Peyer's patch (tissue), 4 donors: ENCODE measurements around the gene MAD1L1. TPM values are rescaled to one million over a fixed set of nuclear protein-coding genes. Genes with fewer than 3 reads are reported as not detected.

Experiments used
- DNase-seq, 3 donors: peaks; one replicate each; pipeline ENCODE4 v3.0.0-alpha.2; 2017 to 2019
- H3K27ac ChIP-seq, 4 donors: fragments of 200-600 bp; sonication (generic); one replicate each; pipeline ENCODE4 v1.5.1; 2016 to 2019
- H3K27me3 ChIP-seq, 2 donors: fragments of 200-600 bp; sonication (generic); one replicate each; pipeline ENCODE4 v1.5.1; 2019
- H3K36me3 ChIP-seq, 3 donors: fragments of 200-600 bp; sonication (generic); one replicate each; pipeline ENCODE4 v1.5.1; 2016 to 2019
- H3K4me1 ChIP-seq, 4 donors: fragments of 200-600 bp; sonication (generic); one replicate each; pipeline ENCODE4 v1.5.1; 2016 to 2019
- H3K4me3 ChIP-seq, 4 donors: fragments of 200-600 bp; sonication (generic); 1 replicate in 3 of 4; 2 replicates in 1 of 4; pipeline ENCODE4 v1.5.1; 2016 to 2019; ENCODE audit warnings: mild to moderate bottlenecking in 1 of 4
- H3K9me3 ChIP-seq, 4 donors: fragments of 200-600 bp; sonication (generic); one replicate each; pipeline ENCODE4 v1.5.1; 2016 to 2019; ENCODE audit warnings: mild to moderate bottlenecking in 1 of 4
- POLR2A ChIP-seq, 2 donors: fragments of 450-650 bp; IDR thresholded peaks; one replicate each; pipeline ENCODE4 v1.5.1; 2017; ENCODE audit warnings: antibody characterized with exemption in 2 of 2, mild to moderate bottlenecking in 2 of 2, moderate library complexity in 2 of 2
- total RNA-seq, 4 donors: library from RNA; depleted of rRNA; stranded (reverse); fragments of >200 nt; gene quantifications; one replicate each; pipeline ENCODE4 v1.1.0, GENCODE V29; 2016
- TF ChIP-seq, protein P1 (sequence below), 6 experiments: fragments of 450-650 bp in 4 of 6; fragments of 200-600 bp in 2 of 6; sonication (generic) in 1 of 6; IDR thresholded peaks; one replicate each; pipeline ENCODE4 v1.5.1; 2017 to 2019; ENCODE audit warnings: antibody characterized with exemption in 6 of 6, mild to moderate bottlenecking in 3 of 6, moderate library complexity in 1 of 6

MAD1L1 gene
- total RNA-seq, 4 donors from 2014 or later, result 43.9 to 417 (median 59.1) TPM

DNA sequence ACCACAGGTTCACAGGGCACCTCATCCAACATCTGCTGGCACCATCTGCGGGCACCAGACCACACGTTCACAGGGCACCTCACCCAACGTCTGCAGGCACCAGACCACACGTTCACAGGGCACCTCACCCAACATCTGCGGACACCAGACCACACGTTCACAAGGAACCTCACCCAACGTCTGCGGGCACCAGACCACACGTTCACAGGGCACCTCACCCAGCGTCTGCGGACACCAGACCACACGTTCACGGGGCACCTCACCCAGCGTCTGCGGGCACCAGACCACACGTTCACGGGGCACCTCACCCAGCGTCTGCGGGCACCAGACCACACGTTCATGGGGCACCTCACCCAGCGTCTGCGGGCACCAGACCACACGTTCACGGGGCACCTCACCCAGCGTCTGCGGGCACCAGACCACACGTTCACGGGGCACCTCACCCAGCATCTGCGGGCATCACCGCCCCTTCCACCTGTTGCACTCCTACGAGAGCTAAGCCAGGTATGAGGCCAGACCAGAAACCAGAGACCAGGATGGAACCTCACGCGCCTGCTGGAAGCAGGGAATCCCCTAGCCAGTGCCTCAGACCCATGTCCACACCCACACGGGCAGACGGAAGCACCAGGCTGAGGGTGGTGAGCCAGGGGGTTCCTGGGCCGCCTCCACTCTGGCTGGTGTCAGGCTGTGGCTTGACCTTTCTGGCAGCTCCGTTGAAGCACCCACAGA lies 182.8 kb downstream of the MAD1L1 start:
- DNase-seq, result no peak
- H3K4me3 ChIP-seq, result no peak overlapping the region
- TF ChIP-seq, protein P1, sequence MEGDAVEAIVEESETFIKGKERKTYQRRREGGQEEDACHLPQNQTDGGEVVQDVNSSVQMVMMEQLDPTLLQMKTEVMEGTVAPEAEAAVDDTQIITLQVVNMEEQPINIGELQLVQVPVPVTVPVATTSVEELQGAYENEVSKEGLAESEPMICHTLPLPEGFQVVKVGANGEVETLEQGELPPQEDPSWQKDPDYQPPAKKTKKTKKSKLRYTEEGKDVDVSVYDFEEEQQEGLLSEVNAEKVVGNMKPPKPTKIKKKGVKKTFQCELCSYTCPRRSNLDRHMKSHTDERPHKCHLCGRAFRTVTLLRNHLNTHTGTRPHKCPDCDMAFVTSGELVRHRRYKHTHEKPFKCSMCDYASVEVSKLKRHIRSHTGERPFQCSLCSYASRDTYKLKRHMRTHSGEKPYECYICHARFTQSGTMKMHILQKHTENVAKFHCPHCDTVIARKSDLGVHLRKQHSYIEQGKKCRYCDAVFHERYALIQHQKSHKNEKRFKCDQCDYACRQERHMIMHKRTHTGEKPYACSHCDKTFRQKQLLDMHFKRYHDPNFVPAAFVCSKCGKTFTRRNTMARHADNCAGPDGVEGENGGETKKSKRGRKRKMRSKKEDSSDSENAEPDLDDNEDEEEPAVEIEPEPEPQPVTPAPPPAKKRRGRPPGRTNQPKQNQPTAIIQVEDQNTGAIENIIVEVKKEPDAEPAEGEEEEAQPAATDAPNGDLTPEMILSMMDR (IDR thresholded peaks at IDR 0.05), result no peak
- TF ChIP-seq POLR2A (IDR thresholded peaks at IDR 0.05), result no peak

DNA sequence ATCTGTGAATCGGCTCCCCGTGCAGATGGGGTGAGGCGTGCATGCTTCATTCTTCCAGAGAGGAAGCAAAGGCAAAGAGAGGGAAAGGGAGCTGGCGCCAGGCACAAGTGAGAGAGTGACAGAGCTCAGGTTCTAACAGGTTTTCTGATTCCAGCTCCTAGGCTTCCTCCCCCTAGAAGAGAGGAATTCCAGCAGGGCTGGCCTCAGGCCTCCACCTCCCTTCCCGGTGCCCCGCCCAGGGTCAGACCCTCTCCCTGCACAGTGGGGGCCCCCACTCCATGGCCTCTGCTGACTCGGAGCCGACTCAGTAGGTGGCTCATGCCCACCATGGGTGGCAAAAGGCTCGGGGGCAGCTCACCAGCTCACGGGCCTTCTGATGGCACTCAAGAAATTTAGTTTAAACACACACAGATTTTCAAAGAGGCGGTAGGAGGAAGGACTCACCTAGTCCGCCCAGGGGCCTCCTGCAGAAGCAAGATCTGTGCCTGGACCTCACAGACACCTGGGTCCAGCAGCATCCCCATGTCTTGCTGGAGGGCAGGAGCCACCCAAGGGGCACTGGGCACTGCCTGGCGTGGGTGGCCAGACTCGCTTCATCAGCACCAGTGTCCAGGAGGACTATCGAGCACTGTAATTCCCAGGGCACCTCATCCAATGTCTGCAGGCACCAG lies 183.5 kb downstream of the MAD1L1 start:
- Histone ChIP-seq H3K27me3 (no peaks in the 10 kb centered on the region), H3K27ac (no peak overlapping the region), H3K36me3 (no peaks in the 10 kb centered on the region), H3K9me3 (no peaks in the 10 kb centered on the region), H3K4me1 (no peaks in the 10 kb centered on the region), H3K4me3 (no peak overlapping the region)
- no peak for TF ChIP-seq POLR2A (IDR thresholded peaks at IDR 0.05)
- TF ChIP-seq, protein P1 (IDR thresholded peaks at IDR 0.05), result no peak
- DNase-seq, result no peak

More for the DNA sequence above, 182.8 kb downstream of the MAD1L1 start:
- H3K36me3 ChIP-seq, result no peaks in the 10 kb centered on the region
- no peaks in the 10 kb centered on the region for H3K9me3 ChIP-seq
- H3K4me1 ChIP-seq, result no peaks in the 10 kb centered on the region
- H3K27me3 ChIP-seq, result no peaks in the 10 kb centered on the region
- no peak overlapping the region for H3K27ac ChIP-seq

DNA sequence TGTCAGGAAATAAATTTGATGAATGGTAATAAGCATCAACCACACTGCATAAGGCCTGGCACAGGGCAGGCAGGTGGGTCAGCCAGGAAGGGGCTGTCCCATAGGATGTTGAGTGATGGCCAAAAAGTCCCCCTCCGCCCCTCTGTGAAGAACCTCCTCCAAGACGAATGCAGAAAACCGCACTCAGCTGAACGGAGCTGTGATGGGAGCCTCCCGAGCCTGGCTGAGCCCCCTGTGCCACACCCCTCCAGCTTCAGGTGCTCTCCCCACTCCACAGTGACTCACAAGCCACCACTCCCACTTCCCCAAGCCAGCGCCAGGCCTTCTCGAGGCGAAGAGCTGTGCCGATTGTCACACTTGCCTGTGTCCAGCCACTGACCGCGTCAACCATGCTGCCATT lies 184.2 kb downstream of the MAD1L1 start:
- no peak for TF ChIP-seq POLR2A (IDR thresholded peaks at IDR 0.05)
- TF ChIP-seq, protein P1 (IDR thresholded peaks at IDR 0.05), result no peak
- DNase-seq, result no peak
- no peaks in the 10 kb centered on the region for H3K27me3 ChIP-seq
- H3K4me3 ChIP-seq, result no peak overlapping the region
- H3K36me3 ChIP-seq, result no peaks in the 10 kb centered on the region
- H3K9me3 ChIP-seq, result no peaks in the 10 kb centered on the region
- no peak overlapping the region for H3K27ac ChIP-seq
- H3K4me1 ChIP-seq, result no peaks in the 10 kb centered on the region

DNA sequence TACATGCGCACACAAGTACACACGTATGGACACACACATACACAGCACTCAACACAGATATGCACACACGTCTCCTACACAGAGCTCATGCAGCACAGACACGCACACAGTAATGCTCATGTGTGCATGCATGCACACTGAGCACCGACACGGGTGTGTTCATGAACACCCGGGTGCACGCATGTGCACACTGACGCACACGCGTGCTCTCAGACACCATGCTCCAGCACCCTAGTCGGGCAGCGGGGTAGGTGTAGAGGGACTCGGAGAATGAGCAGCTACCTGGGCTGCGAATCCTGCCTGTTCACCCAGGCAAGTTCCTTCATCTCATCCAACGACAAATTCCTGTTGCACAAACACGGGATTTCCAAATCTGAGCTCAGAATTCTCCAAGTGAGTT lies 184.7 kb downstream of the MAD1L1 start:
- no peaks in the 10 kb centered on the region for H3K4me1 ChIP-seq
- H3K9me3 ChIP-seq, result no peaks in the 10 kb centered on the region
- no peak for TF ChIP-seq POLR2A (IDR thresholded peaks at IDR 0.05)
- TF ChIP-seq, protein P1 (IDR thresholded peaks at IDR 0.05), result no peak
- H3K27ac ChIP-seq, result no peak overlapping the region
- no peak overlapping the region for H3K4me3 ChIP-seq
- no peak for DNase-seq
- no peaks in the 10 kb centered on the region for H3K36me3 ChIP-seq
- H3K27me3 ChIP-seq, result no peaks in the 10 kb centered on the region

DNA sequence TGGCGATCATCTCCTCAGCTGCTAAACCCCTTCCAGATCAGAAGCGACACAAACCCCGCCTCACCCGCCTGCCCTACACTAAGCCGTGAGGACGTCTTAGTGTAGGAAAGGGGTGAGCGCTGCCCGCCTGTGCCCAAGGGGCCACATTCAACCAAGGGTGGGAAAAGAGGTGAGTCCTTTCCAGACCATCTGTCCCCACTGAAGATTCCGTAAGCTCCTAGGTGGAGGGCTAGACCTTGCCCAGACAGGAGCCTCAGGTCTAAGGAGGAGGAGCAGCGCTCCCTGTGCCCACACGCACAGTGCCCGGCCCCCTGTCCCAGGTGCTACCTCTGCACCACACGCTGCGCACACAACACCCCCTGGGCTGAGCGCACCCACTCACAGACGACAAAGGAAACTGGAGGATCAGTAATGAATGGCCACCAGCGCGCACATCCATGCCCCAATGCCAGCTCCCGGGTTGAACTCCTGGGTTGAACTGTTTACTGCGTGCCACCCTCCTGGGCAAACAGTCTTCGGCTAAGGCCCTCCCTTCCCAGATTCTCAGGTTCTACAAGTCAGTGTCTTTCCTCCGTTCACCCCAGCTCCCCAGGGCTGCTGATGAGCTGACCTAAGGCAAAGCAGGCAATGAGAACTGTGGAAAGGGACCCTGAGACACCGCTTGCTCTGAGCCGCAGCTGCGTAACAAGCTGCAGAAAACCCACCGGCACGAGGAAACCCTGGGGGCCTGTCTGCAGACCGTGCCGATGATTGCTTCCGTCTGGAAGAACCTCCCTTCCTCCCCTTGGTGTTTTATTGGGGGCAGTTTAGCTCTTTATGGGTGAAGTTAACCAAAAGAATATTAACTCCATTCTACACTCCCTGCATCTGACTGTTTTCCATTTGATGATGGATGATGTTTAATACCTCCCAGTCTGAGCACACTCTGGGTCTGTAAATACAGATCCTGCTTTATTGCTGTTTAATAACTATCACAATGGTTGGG lies 185.9 kb downstream of the MAD1L1 start:
- Histone ChIP-seq H3K27ac (no peak overlapping the region), H3K4me3 (no peak overlapping the region), H3K4me1 (no peaks in the 10 kb centered on the region), H3K27me3 (no peaks in the 10 kb centered on the region), H3K36me3 (peaks cover 0 to 7% (median 0%) of the 10 kb centered on the region in 3 donors), H3K9me3 (no peaks in the 10 kb centered on the region)
- TF ChIP-seq, protein P1 (IDR thresholded peaks at IDR 0.05), result no peak
- TF ChIP-seq POLR2A (IDR thresholded peaks at IDR 0.05), result no peak
- peak in 1 of 3 donors; percentile 15 for DNase-seq
